HCT116 (cell line): ENCODE data around the gene XRN1. TPM values are rescaled to one million over a fixed set of nuclear protein-coding genes. Genes with fewer than 3 reads are reported as not detected.

Source experiments
- ATAC-seq: fragments of 200-7000 bp; cut with Tn5 transposase; 2 replicates; pipeline ENCODE4 v1.9.1; 2020; ENCODE audit warnings: mild to moderate bottlenecking, moderate library complexity
- BruUV-seq: library from RNA; stranded (reverse); fragments of 400-500 nt; replicated peaks from 2 replicates; lab custom pipeline; 2021; lab: Mats Ljungman, UMichigan
- CTCF ChIA-PET: fragments of 300-600 bp; sonication (Branson Sonifier 250); formaldehyde crosslinking; loops from one replicate; lab custom pipeline; 2021; ENCODE audit warnings: antibody characterized with exemption; lab: Charles Lee
- POLR2A ChIA-PET: fragments of 300-600, 350-600 bp; sonication (Branson Sonifier 250); formaldehyde crosslinking; loops from one replicate; lab custom pipeline; 2021; ENCODE audit warnings: antibody characterized with exemption; lab: Charles Lee
- RAD21 ChIA-PET, 2 experiments: fragments of 300-600 bp; sonication (Branson Sonifier 250); formaldehyde crosslinking; loops; one replicate each; lab custom pipeline; 2023; ENCODE audit warnings: low total read pairs in 2 of 2; ENCODE audit not compliant: uncharacterized antibody in 2 of 2, unreplicated experiment in 2 of 2, low non-redundant PET in 1 of 2; lab: Charles Lee
- DNase-seq: peaks from one replicate; pipeline ENCODE4 v3.0.0-alpha.2; 2010; ENCODE audit warnings: low read depth, low spot score
- H2AFZ ChIP-seq: fragments of 200-600 bp; shearing (Covaris generic), sonication (generic); 2 replicates; pipeline ENCODE4 v1.6.1; 2017; ENCODE audit warnings: low read depth, mixed run types, mixed read lengths, antibody characterized with exemption, low read length; ENCODE audit not compliant: poor library complexity, severe bottlenecking
- H3K27ac ChIP-seq: 2 replicates; pipeline ENCODE4 v1.5.1; 2012; ENCODE audit warnings: low read depth, low read length
- H3K27me3 ChIP-seq: fragments of 200-600 bp; sonication (generic); 2 replicates; pipeline ENCODE4 v1.6.1; 2016; ENCODE audit warnings: mixed run types, low read length, mixed read lengths; ENCODE audit not compliant: insufficient read depth
- H3K36me3 ChIP-seq, 2 experiments: fragments of 200-500 bp in 1 of 2; fragments of 200-600 bp in 1 of 2; sonication (Bioruptor generic) in 1 of 2; sonication (generic) in 1 of 2; 2 replicates each; pipeline versions ENCODE4 v1.5.1 to v1.6.1; 2014 to 2016; ENCODE audit warnings: low read length in 2 of 2, inconsistent platforms in 1 of 2, mixed read lengths in 1 of 2, mixed run types in 1 of 2; ENCODE audit not compliant: insufficient read depth in 2 of 2, control insufficient read depth in 1 of 2
- H3K4me1 ChIP-seq, 2 experiments: fragments of 200-600 bp in 1 of 2; sonication (generic) in 1 of 2; 2 replicates each; pipeline versions ENCODE4 v1.5.1 to v1.6.1; 2012 to 2017; ENCODE audit warnings: low read length in 2 of 2, inconsistent platforms in 1 of 2, mild to moderate bottlenecking in 1 of 2, mixed read lengths in 1 of 2, mixed run types in 1 of 2, moderate library complexity in 1 of 2; ENCODE audit not compliant: insufficient read depth in 2 of 2, control insufficient read depth in 1 of 2
- H3K4me2 ChIP-seq: fragments of 200-600 bp; sonication (generic); 2 replicates; pipeline ENCODE4 v1.6.1; 2017; ENCODE audit warnings: mixed run types, low read length, mixed read lengths
- H3K4me3 ChIP-seq, 2 experiments: fragments of 200-600 bp in 1 of 2; sonication (generic) in 1 of 2; replicated peaks in 1 of 2; 2 replicates each; pipeline ENCODE4 v1.5.1; 2011 to 2016; ENCODE audit warnings: low read length in 2 of 2, control low read depth in 1 of 2, low read depth in 1 of 2, mild to moderate bottlenecking in 1 of 2, mixed read lengths in 1 of 2, mixed run types in 1 of 2
- H3K79me2 ChIP-seq: fragments of 200-600 bp; sonication (generic); 2 replicates; pipeline ENCODE4 v1.6.1; 2017; ENCODE audit warnings: mild to moderate bottlenecking, mixed run types, low read length, moderate library complexity, mixed read lengths; ENCODE audit not compliant: insufficient read depth
- H3K9ac ChIP-seq: fragments of 200-600 bp; sonication (generic); 2 replicates; pipeline ENCODE4 v1.6.1; 2016; ENCODE audit warnings: low read length, mixed read lengths
- H3K9me2 ChIP-seq: fragments of 200-600 bp; sonication (generic), shearing (Covaris generic); 2 replicates; pipeline ENCODE4 v1.6.1; 2017; ENCODE audit warnings: mixed run types, mild to moderate bottlenecking, moderate library complexity; ENCODE audit not compliant: insufficient read depth
- H3K9me3 ChIP-seq, 2 experiments: fragments of 200-500 bp in 1 of 2; fragments of 200-600 bp in 1 of 2; sonication (Bioruptor generic) in 1 of 2; sonication (generic) in 1 of 2; 2 replicates each; pipeline ENCODE4 v1.6.1; 2014 to 2017; ENCODE audit warnings: low read length in 2 of 2, mixed read lengths in 2 of 2, inconsistent platforms in 1 of 2, low read depth in 1 of 2, mild to moderate bottlenecking in 1 of 2, mixed run types in 1 of 2, moderate library complexity in 1 of 2; ENCODE audit not compliant: control insufficient read depth in 1 of 2, insufficient read depth in 1 of 2
- H4K20me1 ChIP-seq: fragments of 200-600 bp; sonication (generic), shearing (Covaris generic); 2 replicates; pipeline ENCODE4 v1.6.1; 2017; ENCODE audit warnings: mixed run types, mild to moderate bottlenecking, moderate library complexity; ENCODE audit not compliant: insufficient read depth
- ATF3 ChIP-seq: IDR thresholded peaks from 2 replicates; pipeline ENCODE4 v1.6.1; 2012
- EZH2phosphoT487 ChIP-seq: fragments of 200-600 bp; IDR thresholded peaks from 2 replicates; pipeline ENCODE4 v1.6.1; 2018; ENCODE audit warnings: antibody characterized with exemption, borderline replicate concordance
- POLR2AphosphoS5 ChIP-seq: IDR thresholded peaks from 2 replicates; pipeline ENCODE4 v1.6.1; 2011; ENCODE audit warnings: mild to moderate bottlenecking, low read depth, low read length, moderate library complexity
- REST ChIP-seq: IDR thresholded peaks from 2 replicates; pipeline ENCODE4 v1.6.1; 2012; ENCODE audit warnings: low read depth
- SRF ChIP-seq: IDR thresholded peaks from 2 replicates; pipeline ENCODE4 v1.6.1; 2012; ENCODE audit warnings: low read depth
- TCF7L2 ChIP-seq: IDR thresholded peaks from 2 replicates; pipeline ENCODE4 v1.7.0; 2011; ENCODE audit warnings: borderline replicate concordance, inconsistent platforms; ENCODE audit not compliant: insufficient read depth, insufficient read length; ENCODE audit errors: extremely low read depth
- YY1 ChIP-seq: IDR thresholded peaks from 2 replicates; pipeline ENCODE4 v1.6.1; 2011; ENCODE audit warnings: low read length, low read depth, moderate library complexity, mild to moderate bottlenecking; ENCODE audit not compliant: insufficient replicate concordance; ENCODE audit errors: extremely low read depth
- ZNF274 ChIP-seq: fragments of 200-500 bp; sonication (Bioruptor generic); IDR thresholded peaks from 2 replicates; pipeline ENCODE4 v1.6.1; 2014; ENCODE audit warnings: mild to moderate bottlenecking, low read depth, low read length, inconsistent platforms
- intact Hi-C: fragments of 100-400 bp; cut with micrococcal nuclease; formaldehyde crosslinking; loops from 2 replicates; pipeline ENCODE4 v1.10.0; 2022
- total RNA-seq: library from RNA; stranded (reverse); gene quantifications from one replicate; pipeline ENCODE4 v1.2.1, GENCODE V29; 2021; ENCODE audit not compliant: unreplicated experiment

The XRN1 gene
- total RNA-seq, 1 experiment from 2014 or later, result 21.3 TPM

- Histone ChIP-seq H2AFZ (peak overlapping the region; percentile 77), H3K27me3 (no peaks in the 10 kb centered on the region), H3K4me1 (peaks cover 9 to 18% of the 10 kb centered on the region in 2 experiments; a peak in 3 of 4 replicates)
- no TSS peak for BruUV-seq
- TF ChIP-seq POLR2AphosphoS5 (no peak), ATF3 (no peak), EZH2phosphoT487 (no peak), ZNF274 (no peak), SRF (no peak)
- TF ChIP-seq, all 23 proteins: peak for 0
- ChIA-PET POLR2A (no interaction called here), CTCF (no interaction called here), RAD21 (no interaction called here)
- Histone ChIP-seq H3K27ac (peak overlapping the region; percentile 52), H3K4me2 (peak overlapping the region; percentile 93), H3K36me3 (no peaks in the 10 kb centered on the region; a peak in 1 of 4 replicates), H3K9me3 (no peaks in the 10 kb centered on the region), H3K79me2 (peaks cover 47% of the 10 kb centered on the region), H3K9me2 (no peaks in the 10 kb centered on the region), H4K20me1 (peaks cover 7% of the 10 kb centered on the region; the same call in 1 of the 2 replicates), H3K4me3 (peak overlapping the region; percentile 95 to 96), H3K9ac (peak overlapping the region; percentile 90)
- intact Hi-C loops, result loop anchor here (10.0 kb wide), 1 partner anchor 547 kb away; no protein-coding TSS in a partner anchor
- DNase-seq (peak; percentile 15), ATAC-seq (peak; percentile 64)
Measured at GRCh38 chr3:142447301-142447851, 461 bp downstream of the XRN1 start.

GRCh38 chr3:142445816-142446254 is 2.0 kb downstream of the XRN1 start:
- CTCF ChIA-PET, result no interaction called here
- RAD21 ChIA-PET, result no interaction called here
- Histone ChIP-seq H3K4me1 (peaks cover 9 to 18% of the 10 kb centered on the region in 2 experiments; a peak in 3 of 4 replicates), H3K27me3 (no peaks in the 10 kb centered on the region), H3K9ac (no peak overlapping the region), H3K27ac (no peak overlapping the region), H2AFZ (no peak overlapping the region), H3K36me3 (no peaks in the 10 kb centered on the region; a peak in 1 of 4 replicates), H3K9me3 (no peaks in the 10 kb centered on the region), H3K4me3 (no peak overlapping the region), H3K9me2 (no peaks in the 10 kb centered on the region), H3K4me2 (peak overlapping the region; percentile 93; the same call in 1 of the 2 replicates), H3K79me2 (peaks cover 47% of the 10 kb centered on the region), H4K20me1 (peaks cover 7% of the 10 kb centered on the region; the same call in 1 of the 2 replicates)
- BruUV-seq, result TSS peak; percentile 43
- POLR2A ChIA-PET, result no interaction called here
- no peak for TF ChIP-seq YY1
- no peak for TF ChIP-seq REST
- TF ChIP-seq TCF7L2, result no peak
- intact Hi-C loops, result loop anchor here (10.0 kb wide), 1 partner anchor 549 kb away; no protein-coding TSS in a partner anchor
- ATAC-seq (no peak), DNase-seq (no peak)
